ENCODE measurements around the gene SEMA4D.

The SEMA4D gene

GRCh38 chr9:89413963-89414638 lies 83.8 kb downstream of the SEMA4D start:
- Histone ChIP-seq H3K9ac (ENCODE audit: low read depth, low read length) (no peak overlapping the region), H3K9me3 (ENCODE audit: insufficient read depth, low read length, severe bottlenecking) (no peaks in the 10 kb centered on the region), H4K20me1 (ENCODE audit: insufficient read depth, low read length) (peaks cover 68% of the 10 kb centered on the region), H3K4me3 (ENCODE audit: low read depth in 1 of 2, low read length in 2 of 2) (no peak overlapping the region), H3K27ac (ENCODE audit: low read length) (0 out of 2 replicates have a peak overlapping the region, but pooled peaks have one; percentile 50), H3K27me3 (ENCODE audit: insufficient read depth, low read length, poor library complexity) (no peaks in the 10 kb centered on the region), H3K79me2 (ENCODE audit: insufficient read depth, low read length) (peaks cover 99% of the 10 kb centered on the region), H3K36me3 (ENCODE audit: insufficient read depth, low read length) (peaks cover 82% of the 10 kb centered on the region), H2AFZ (ENCODE audit: low read depth, low read length) (no peak overlapping the region), H3K4me2 (ENCODE audit: insufficient read depth, low read length) (no peak overlapping the region), H3K4me1 (ENCODE audit: insufficient read depth, low read length) (peaks cover 58% of the 10 kb centered on the region)
- DNase-seq (no peak), ATAC-seq (ENCODE audit: insufficient read depth, low read depth) (no peak)
- no peak for TF ChIP-seq CTCF (IDR thresholded peaks at IDR 0.05; ENCODE audit: borderline replicate concordance, extremely low read depth, low read length, poor library complexity, severe bottlenecking)
- no peak for TF ChIP-seq EZH2 (IDR thresholded peaks at IDR 0.05; ENCODE audit: borderline replicate concordance, low read depth, low read length, severe bottlenecking)

GRCh38 chr9:89412951-89413350 lies 85.0 kb downstream of the SEMA4D start:
- peaks cover 95% of the 10 kb centered on the region for H3K79me2 ChIP-seq (ENCODE audit: insufficient read depth, low read length)
- H3K4me2 ChIP-seq (ENCODE audit: insufficient read depth, low read length), result no peak overlapping the region
- H3K4me3 ChIP-seq (ENCODE audit: low read depth in 1 of 2, low read length in 2 of 2), result no peak overlapping the region

GRCh38 chr9:89412541-89412940 lies 85.4 kb downstream of the SEMA4D start:
- no peak overlapping the region for H3K4me3 ChIP-seq (ENCODE audit: low read depth in 1 of 2, low read length in 2 of 2)
- no peak overlapping the region for H3K9ac ChIP-seq (ENCODE audit: low read depth, low read length)
- peaks cover 74% of the 10 kb centered on the region for H3K4me1 ChIP-seq (ENCODE audit: insufficient read depth, low read length)
- H4K20me1 ChIP-seq (ENCODE audit: insufficient read depth, low read length), result peaks cover 68% of the 10 kb centered on the region
- no peaks in the 10 kb centered on the region for H3K9me3 ChIP-seq (ENCODE audit: insufficient read depth, low read length, severe bottlenecking)
- H2AFZ ChIP-seq (ENCODE audit: low read depth, low read length), result no peak overlapping the region
- peaks cover 76% of the 10 kb centered on the region for H3K36me3 ChIP-seq (ENCODE audit: insufficient read depth, low read length)
- H3K27ac ChIP-seq (ENCODE audit: low read length), result no peak overlapping the region
- no peak for TF ChIP-seq CTCF (IDR thresholded peaks at IDR 0.05; ENCODE audit: borderline replicate concordance, extremely low read depth, low read length, poor library complexity, severe bottlenecking)
- no peak for TF ChIP-seq EZH2 (IDR thresholded peaks at IDR 0.05; ENCODE audit: borderline replicate concordance, low read depth, low read length, severe bottlenecking)
- no peaks in the 10 kb centered on the region for H3K27me3 ChIP-seq (ENCODE audit: insufficient read depth, low read length, poor library complexity)
- H3K4me2 ChIP-seq (ENCODE audit: insufficient read depth, low read length), result no peak overlapping the region
- DNase-seq, result no peak
- peaks cover 95% of the 10 kb centered on the region for H3K79me2 ChIP-seq (ENCODE audit: insufficient read depth, low read length)
- no peak for ATAC-seq (ENCODE audit: insufficient read depth, low read depth)

More at GRCh38 chr9:89412951-89413350, 85.0 kb downstream of the SEMA4D start:
- ATAC-seq (ENCODE audit: insufficient read depth, low read depth) (no peak), DNase-seq (no peak)
- Histone ChIP-seq H3K9me3 (ENCODE audit: insufficient read depth, low read length, severe bottlenecking) (no peaks in the 10 kb centered on the region), H3K27ac (ENCODE audit: low read length) (peak overlapping the region; percentile 37; the same call in 1 of the 2 replicates), H3K27me3 (ENCODE audit: insufficient read depth, low read length, poor library complexity) (no peaks in the 10 kb centered on the region), H4K20me1 (ENCODE audit: insufficient read depth, low read length) (peaks cover 68% of the 10 kb centered on the region), H3K36me3 (ENCODE audit: insufficient read depth, low read length) (peaks cover 76% of the 10 kb centered on the region), H3K9ac (ENCODE audit: low read depth, low read length) (no peak overlapping the region), H3K4me1 (ENCODE audit: insufficient read depth, low read length) (peaks cover 70% of the 10 kb centered on the region), H2AFZ (ENCODE audit: low read depth, low read length) (no peak overlapping the region)
- TF ChIP-seq EZH2 (IDR thresholded peaks at IDR 0.05; ENCODE audit: borderline replicate concordance, low read depth, low read length, severe bottlenecking), result no peak

DNA sequence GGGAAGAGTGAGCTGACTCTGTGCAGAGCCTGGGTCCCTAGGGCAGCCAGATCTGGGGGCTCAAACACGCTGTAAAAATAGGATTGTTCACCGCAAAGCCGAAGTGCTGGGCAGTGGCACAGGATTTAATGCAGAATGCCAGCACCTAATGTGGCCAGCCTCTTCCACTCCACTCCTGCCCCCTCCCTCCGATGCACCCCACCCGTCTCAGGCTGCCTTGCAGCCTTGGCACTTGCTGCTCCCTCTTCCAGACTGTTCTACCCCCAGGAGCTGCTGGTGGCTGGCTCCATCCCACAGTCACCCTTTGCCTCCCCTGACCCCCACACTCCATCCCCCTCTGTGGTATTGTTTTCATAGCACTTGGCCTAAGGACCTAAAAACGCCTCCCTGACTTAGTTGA lies 86.2 kb downstream of the SEMA4D start:
- no peak overlapping the region for H2AFZ ChIP-seq (ENCODE audit: low read depth, low read length)
- no peak overlapping the region for H3K9ac ChIP-seq (ENCODE audit: low read depth, low read length)
- peaks cover 95% of the 10 kb centered on the region for H3K79me2 ChIP-seq (ENCODE audit: insufficient read depth, low read length)
- H3K9me3 ChIP-seq (ENCODE audit: insufficient read depth, low read length, severe bottlenecking), result no peaks in the 10 kb centered on the region
- H3K27me3 ChIP-seq (ENCODE audit: insufficient read depth, low read length, poor library complexity), result no peaks in the 10 kb centered on the region
- H3K27ac ChIP-seq (ENCODE audit: low read length), result peak overlapping the region; percentile 86
- no peak overlapping the region for H3K4me2 ChIP-seq (ENCODE audit: insufficient read depth, low read length)
- peaks cover 76% of the 10 kb centered on the region for H3K36me3 ChIP-seq (ENCODE audit: insufficient read depth, low read length)
- H3K4me1 ChIP-seq (ENCODE audit: insufficient read depth, low read length), result peaks cover 75% of the 10 kb centered on the region
- H4K20me1 ChIP-seq (ENCODE audit: insufficient read depth, low read length), result peaks cover 70% of the 10 kb centered on the region
- ATAC-seq (ENCODE audit: insufficient read depth, low read depth) (no peak), DNase-seq (no peak)
- no peak overlapping the region for H3K4me3 ChIP-seq (ENCODE audit: low read depth in 1 of 2, low read length in 2 of 2)
- TF ChIP-seq EZH2 (IDR thresholded peaks at IDR 0.05; ENCODE audit: borderline replicate concordance, low read depth, low read length, severe bottlenecking) (no peak), CTCF (IDR thresholded peaks at IDR 0.05; ENCODE audit: borderline replicate concordance, extremely low read depth, low read length, poor library complexity, severe bottlenecking) (no peak)
